HepG2 (cell line): ENCODE results near the gene KLHL17. TPM values are rescaled to one million over a fixed set of nuclear protein-coding genes. Genes with fewer than 3 reads are reported as not detected.

Experiments
- CTCF ChIP-seq: sonication (generic); formaldehyde crosslinking; IDR thresholded peaks from 2 replicates; pipeline ENCODE4 v1.5.0; 2020; ENCODE audit warnings: mild to moderate bottlenecking, missing genetic modification reagents, moderate library complexity
- DPF2 ChIP-seq: sonication (generic); formaldehyde crosslinking; IDR thresholded peaks from 2 replicates; pipeline ENCODE4 v1.4.0; 2020; ENCODE audit warnings: mild to moderate bottlenecking, low read depth, missing genetic modification reagents, borderline replicate concordance
- GTF3A ChIP-seq: sonication (generic); formaldehyde crosslinking; conservative IDR thresholded peaks from 2 replicates; pipeline ENCODE4 v1.4.0; 2020; ENCODE audit warnings: mild to moderate bottlenecking, missing genetic modification reagents
- HDAC1 ChIP-seq: sonication (generic); formaldehyde crosslinking; IDR thresholded peaks from 2 replicates; pipeline ENCODE4 v1.5.1; 2020; ENCODE audit warnings: mild to moderate bottlenecking, missing genetic modification reagents
- MEIS2 ChIP-seq: sonication (generic); formaldehyde crosslinking; IDR thresholded peaks from 2 replicates; pipeline ENCODE4 v1.9.0; 2021; ENCODE audit warnings: mild to moderate bottlenecking, missing genetic modification reagents
- MYPOP ChIP-seq: sonication (generic); formaldehyde crosslinking; IDR thresholded peaks from 2 replicates; pipeline ENCODE4 v1.8.1; 2023; ENCODE audit warnings: mild to moderate bottlenecking, moderate library complexity, missing genetic modification reagents
- RAD21 ChIP-seq: fragments of 450-650 bp; formaldehyde crosslinking; IDR thresholded peaks from 2 replicates; pipeline ENCODE4 v1.5.0; 2020; ENCODE audit warnings: mild to moderate bottlenecking
- THRA ChIP-seq: sonication (generic); formaldehyde crosslinking; IDR thresholded peaks from 2 replicates; pipeline ENCODE4 v1.4.0; 2020; ENCODE audit warnings: missing genetic modification reagents, borderline replicate concordance
- ZFP37 ChIP-seq: sonication (generic); formaldehyde crosslinking; IDR thresholded peaks from 2 replicates; pipeline ENCODE4 v1.4.0; 2020; ENCODE audit warnings: missing genetic modification reagents, borderline replicate concordance
- ZNF451 ChIP-seq: sonication (generic); formaldehyde crosslinking; IDR thresholded peaks from 2 replicates; pipeline ENCODE4 v1.5.0; 2020; ENCODE audit warnings: mild to moderate bottlenecking, missing genetic modification reagents
- ZNF510 ChIP-seq: sonication (generic); formaldehyde crosslinking; IDR thresholded peaks from 2 replicates; pipeline ENCODE4 v1.4.0; 2020; ENCODE audit warnings: low read depth, mild to moderate bottlenecking, missing genetic modification reagents
- ZNF598 ChIP-seq: sonication (generic); formaldehyde crosslinking; IDR thresholded peaks from 2 replicates; pipeline ENCODE4 v1.5.1; 2020; ENCODE audit warnings: mild to moderate bottlenecking, missing genetic modification reagents, borderline replicate concordance
- ZNF770 ChIP-seq: sonication (generic); formaldehyde crosslinking; IDR thresholded peaks from 2 replicates; pipeline ENCODE4 v1.5.0; 2020; ENCODE audit warnings: mild to moderate bottlenecking, missing genetic modification reagents
- ZNF800 ChIP-seq: sonication (generic); formaldehyde crosslinking; IDR thresholded peaks from 2 replicates; pipeline ENCODE4 v1.4.0; 2020; ENCODE audit warnings: missing genetic modification reagents
- polyA plus RNA-seq, 8 experiments: library from polyadenylated mRNA; depleted of rRNA in 3 of 8; stranded (reverse) in 7 of 8; unstranded in 1 of 8; fragments of >200 nt; fragmentation: Illumina TruSeq in 4 of 8; extraction: Trizol in 4 of 8; gene quantifications; 2 replicates each; pipeline versions ENCODE4 v1.2.1 to v1.2.3, GENCODE V29; 2011 to 2016; ENCODE audit warnings: low read depth in 4 of 8, missing spikeins in 1 of 8, mixed read lengths in 1 of 8; ENCODE audit not compliant: insufficient read depth in 1 of 8
- total RNA-seq, 5 experiments: library from RNA; depleted of rRNA; stranded (reverse); fragments of >200 nt; fragmentation: Illumina TruSeq; extraction: Trizol; gene quantifications; 2 replicates each; pipeline ENCODE4 v1.2.3, GENCODE V29; 2016; ENCODE audit warnings: low read depth in 1 of 5

Gene KLHL17
- total and polyA plus RNA-seq, 2 of the 13 experiments (the other 11 are each of a cell fraction or from before 2014, with no cell fraction given), result 9.3 to 24.7 TPM

GRCh38 chr1:940107-941014 is 20.0 kb upstream of the KLHL17 start (continued):
- TF ChIP-seq MYPOP (CRISPR knock-in tag) (peak; percentile 34; the same call in 1 of the 2 replicates), ZNF598 (peak; percentile 51; the same call in 1 of the 2 replicates), ZNF770 (CRISPR knock-in tag) (peak; percentile 22; the same call in 1 of the 2 replicates), GTF3A (CRISPR knock-in tag) (no peak), MEIS2 (CRISPR knock-in tag) (no peak), CTCF (CRISPR knock-in tag) (no peak), ZNF510 (CRISPR knock-in tag) (no peak), ZNF800 (CRISPR knock-in tag) (0 out of 2 replicates have a peak, but pooled peaks have one; percentile 22), THRA (CRISPR knock-in tag) (no peak), HDAC1 (CRISPR knock-in tag) (0 out of 2 replicates have a peak, but pooled peaks have one; percentile 29), ZFP37 (CRISPR knock-in tag) (no peak), DPF2 (no peak), RAD21 (CRISPR knock-in tag) (no peak), ZNF451 (CRISPR knock-in tag) (no peak)
